Vagina (tissue), 2 donors: ENCODE results near the gene SVOP. TPM values are rescaled to one million over a fixed set of nuclear protein-coding genes. Genes with fewer than 3 reads are reported as not detected.
A peak's percentile ranks its signal among the peaks of the same experiment; 100 is the strongest.
"Not testable (repeated sequence)": the region's sequence is repeated elsewhere in the genome, so short reads cannot be mapped to it uniquely, and the experiment has no call there.

Experiments used
- DNase-seq, 2 donors: peaks; one replicate each; pipeline ENCODE4 v3.0.0-alpha.2; 2017; ENCODE audit errors: extremely low spot score in 2 of 2
- H3K27ac ChIP-seq: fragments of 200-600 bp; sonication (generic); one replicate; pipeline ENCODE4 v1.5.1; 2019
- H3K27me3 ChIP-seq: fragments of 200-600 bp; sonication (generic); one replicate; pipeline ENCODE4 v1.5.1; 2019
- H3K36me3 ChIP-seq, 2 donors: fragments of 200-600 bp; sonication (generic); one replicate each; pipeline ENCODE4 v1.5.1; 2017 to 2019
- H3K4me1 ChIP-seq: fragments of 200-600 bp; sonication (generic); one replicate; pipeline ENCODE4 v1.5.1; 2019
- H3K4me3 ChIP-seq, 2 donors: fragments of 200-600 bp; sonication (generic); 1 replicate in 1 of 2; 2 replicates in 1 of 2; pipeline ENCODE4 v1.5.1; 2016 to 2019
- H3K9me3 ChIP-seq: fragments of 200-600 bp; sonication (generic); one replicate; pipeline ENCODE4 v1.5.1; 2019
- CTCF ChIP-seq, 3 experiments: fragments of 450-650 bp in 2 of 3; fragments of 200-600 bp in 1 of 3; sonication (generic) in 1 of 3; IDR thresholded peaks; one replicate each; pipeline ENCODE4 v1.5.1; 2017 to 2019; ENCODE audit warnings: antibody characterized with exemption in 3 of 3, mild to moderate bottlenecking in 2 of 3, moderate library complexity in 2 of 3
- POLR2A ChIP-seq, 2 donors: fragments of 450-650 bp; IDR thresholded peaks; one replicate each; pipeline ENCODE4 v1.6.1; 2017; ENCODE audit warnings: antibody characterized with exemption in 2 of 2, mild to moderate bottlenecking in 2 of 2, moderate library complexity in 2 of 2
- POLR2AphosphoS5 ChIP-seq, 2 donors: sonication (generic); formaldehyde crosslinking; IDR thresholded peaks; one replicate each; pipeline ENCODE4 v1.9.0; 2017; ENCODE audit warnings: antibody characterized with exemption in 2 of 2, mild to moderate bottlenecking in 2 of 2, low read depth in 1 of 2; ENCODE audit not compliant: insufficient read depth in 1 of 2
- intact Hi-C: fragments of 100-400 bp; cut with DNase I; formaldehyde crosslinking; loops from one replicate; pipeline ENCODE4 v1.15.1; 2023
- total RNA-seq: library from RNA; depleted of rRNA; stranded (reverse); fragments of >200 nt; gene quantifications from one replicate; pipeline ENCODE4 v1.2.3, GENCODE V29; 2016

SVOP gene
- total RNA-seq, 1 donor from 2014 or later = under 0.01 TPM

GRCh38 chr12:108865169-108865568 lies 155.7 kb downstream of the SVOP start:
- H3K27me3 ChIP-seq = no peaks in the 10 kb centered on the region
- TF ChIP-seq POLR2AphosphoS5 (IDR thresholded peaks at IDR 0.05; ENCODE audit: insufficient read depth in 1 of 2, low read depth in 1 of 2) = no peak
- TF ChIP-seq POLR2A (IDR thresholded peaks at IDR 0.05) = no peak
- no peak for TF ChIP-seq CTCF (IDR thresholded peaks at IDR 0.05)
- H3K27ac ChIP-seq = no peak overlapping the region
- DNase-seq = no peak
- no peaks in the 10 kb centered on the region for H3K9me3 ChIP-seq
- no peaks in the 10 kb centered on the region for H3K36me3 ChIP-seq
- intact Hi-C loops = no loop called here
- H3K4me1 ChIP-seq = no peaks in the 10 kb centered on the region
- H3K4me3 ChIP-seq = no peak overlapping the region

- H3K27me3 ChIP-seq = no peaks in the 10 kb centered on the region
- H3K4me3 ChIP-seq = no peak overlapping the region
- DNase-seq = no peak
- TF ChIP-seq POLR2AphosphoS5 (IDR thresholded peaks at IDR 0.05; ENCODE audit: insufficient read depth in 1 of 2, low read depth in 1 of 2) (no peak), CTCF (IDR thresholded peaks at IDR 0.05) (no peak), POLR2A (IDR thresholded peaks at IDR 0.05) (no peak)
- H3K4me1 ChIP-seq = peaks cover 14% of the 10 kb centered on the region
- intact Hi-C loops = no loop called here
- H3K27ac ChIP-seq = no peak overlapping the region
- H3K36me3 ChIP-seq = no peaks in the 10 kb centered on the region
- H3K9me3 ChIP-seq = no peaks in the 10 kb centered on the region
These were observed 158.3 kb downstream of the SVOP start for GRCh38 chr12:108862588-108862959.

GRCh38 chr12:108861878-108862587 lies 158.8 kb downstream of the SVOP start:
- H3K4me1 ChIP-seq = peaks cover 14% of the 10 kb centered on the region
- no peak overlapping the region for H3K27ac ChIP-seq
- H3K9me3 ChIP-seq = no peaks in the 10 kb centered on the region
- no peaks in the 10 kb centered on the region for H3K36me3 ChIP-seq
- DNase-seq = no peak
- intact Hi-C loops = no loop called here
- H3K27me3 ChIP-seq = no peaks in the 10 kb centered on the region
- no peak overlapping the region for H3K4me3 ChIP-seq
- TF ChIP-seq POLR2AphosphoS5 (IDR thresholded peaks at IDR 0.05; ENCODE audit: insufficient read depth in 1 of 2, low read depth in 1 of 2) (no peak), CTCF (IDR thresholded peaks at IDR 0.05) (no peak), POLR2A (IDR thresholded peaks at IDR 0.05) (no peak)

GRCh38 chr12:108860443-108860842 lies 160.4 kb downstream of the SVOP start:
- H3K4me1 ChIP-seq = peaks cover 26% of the 10 kb centered on the region
- H3K4me3 ChIP-seq = no peak overlapping the region
- no peaks in the 10 kb centered on the region for H3K9me3 ChIP-seq
- H3K27me3 ChIP-seq = no peaks in the 10 kb centered on the region
- intact Hi-C loops = no loop called here
- H3K27ac ChIP-seq = no peak overlapping the region
- TF ChIP-seq POLR2AphosphoS5 (IDR thresholded peaks at IDR 0.05; ENCODE audit: insufficient read depth in 1 of 2, low read depth in 1 of 2) (no peak), CTCF (IDR thresholded peaks at IDR 0.05) (no peak), POLR2A (IDR thresholded peaks at IDR 0.05) (no peak)
- no peaks in the 10 kb centered on the region for H3K36me3 ChIP-seq
- DNase-seq = no peak

- no peak for TF ChIP-seq POLR2A (IDR thresholded peaks at IDR 0.05)
- no peak for TF ChIP-seq POLR2AphosphoS5 (IDR thresholded peaks at IDR 0.05; ENCODE audit: insufficient read depth in 1 of 2, low read depth in 1 of 2)
- no peak for TF ChIP-seq CTCF (IDR thresholded peaks at IDR 0.05)
- no peak for DNase-seq
- Histone ChIP-seq H3K4me3 (no peak overlapping the region), H3K27ac (no peak overlapping the region), H3K4me1 (peaks cover 27% of the 10 kb centered on the region), H3K9me3 (no peaks in the 10 kb centered on the region), H3K27me3 (no peaks in the 10 kb centered on the region), H3K36me3 (no peaks in the 10 kb centered on the region)
- intact Hi-C loops = loop anchor here (10.0 kb wide), 4 partner anchors 55 to 295 kb away; partner anchors contain the start of genes ALKBH2, ISCU, SART3 and UNG
These were observed 161.0 kb downstream of the SVOP start for GRCh38 chr12:108859923-108860291.

GRCh38 chr12:108859141-108859922 lies 161.5 kb downstream of the SVOP start:
- intact Hi-C loops = loop anchor here (10.0 kb wide), 4 partner anchors 55 to 295 kb away; partner anchors contain the start of genes ALKBH2, ISCU, SART3 and UNG
- not testable (repeated sequence) for H3K9me3 ChIP-seq, DNase-seq, H3K36me3 ChIP-seq, H3K27me3 ChIP-seq
- H3K4me3 ChIP-seq = peak overlapping the region in 1 of 2 donors; percentile 88
- H3K4me1 ChIP-seq = peaks cover 32% of the 10 kb centered on the region
- peak overlapping the region; percentile 89 for H3K27ac ChIP-seq
